ENCODE data around the gene SEMA3E.
A peak's percentile ranks its signal among the peaks of the same experiment; 100 is the strongest.

GRCh38 chr7:83475420-83475819 is 173.5 kb downstream of the SEMA3E start:
- TF ChIP-seq CTCF (IDR thresholded peaks at IDR 0.05; ENCODE audit: poor library complexity, severe bottlenecking) = peak; percentile 47
- no peak for TF ChIP-seq POLR2AphosphoS5 (IDR thresholded peaks at IDR 0.05)
- no peak for TF ChIP-seq EZH2 (IDR thresholded peaks at IDR 0.05; ENCODE audit: borderline replicate concordance, insufficient read depth, low read length, poor library complexity, severe bottlenecking)
- TF ChIP-seq MXI1 (conservative IDR thresholded peaks at IDR 0.05; ENCODE audit: poor library complexity, severe bottlenecking) = no peak

All from neural cell (in vitro differentiated cells).